ENCODE measurements around the gene C4orf51. TPM values are rescaled to one million over a fixed set of nuclear protein-coding genes. Genes with fewer than 3 reads are reported as not detected.

Gene C4orf51
- polyA plus RNA-seq, 1 experiment = not detected

GRCh38 chr4:145665773-145666172 is 14.2 kb upstream of the C4orf51 start:
- ChIA-PET CTCF (no interaction called here), POLR2A (no interaction called here)
- H3K4me3 ChIP-seq (ENCODE audit: low read depth, low read length) = no peak overlapping the region
- DNase-seq (ENCODE audit: low read depth, low spot score) = no peak
- H3K9me3 ChIP-seq (ENCODE audit: control insufficient read depth, insufficient read depth, low read length) = no peaks in the 10 kb centered on the region
- no peak overlapping the region for H3K27ac ChIP-seq (ENCODE audit: low read depth, low read length)
- no peaks in the 10 kb centered on the region for H3K27me3 ChIP-seq (ENCODE audit: control insufficient read depth, insufficient read depth, low read length)
- no peak for TF ChIP-seq CTCF (IDR thresholded peaks at IDR 0.05; ENCODE audit: low read depth, low read length)

GRCh38 chr4:145670422-145670821 is 9.5 kb upstream of the C4orf51 start:
- no peak for TF ChIP-seq CTCF (IDR thresholded peaks at IDR 0.05; ENCODE audit: low read depth, low read length)

GRCh38 chr4:145679520-145679919 is 426 bp upstream of the C4orf51 start:
- ChIA-PET POLR2A (interaction anchor here (1.0 to 1.2 kb wide), 3 partner anchors 30 to 55 kb away, joined by 4 to 5 read pairs (median 4); no protein-coding TSS in a partner anchor), CTCF (no interaction called here)

More at GRCh38 chr4:145670422-145670821, 9.5 kb upstream of the C4orf51 start:
- no peak overlapping the region for H3K27ac ChIP-seq (ENCODE audit: low read depth, low read length)
- H3K4me3 ChIP-seq (ENCODE audit: low read depth, low read length) = no peak overlapping the region
- ChIA-PET POLR2A (no interaction called here), CTCF (no interaction called here)
- H3K9me3 ChIP-seq (ENCODE audit: control insufficient read depth, insufficient read depth, low read length) = no peaks in the 10 kb centered on the region
- no peak for DNase-seq (ENCODE audit: low read depth, low spot score)
- no peaks in the 10 kb centered on the region for H3K27me3 ChIP-seq (ENCODE audit: control insufficient read depth, insufficient read depth, low read length)

GRCh38 chr4:145680902-145681301 is 956 bp downstream of the C4orf51 start:
- DNase-seq (ENCODE audit: low read depth, low spot score) = no peak
- H3K27ac ChIP-seq (ENCODE audit: low read depth, low read length) = no peak overlapping the region
- no peaks in the 10 kb centered on the region; the same call in 1 of the 2 replicates for H3K9me3 ChIP-seq (ENCODE audit: control insufficient read depth, insufficient read depth, low read length)
- no peak overlapping the region for H3K4me3 ChIP-seq (ENCODE audit: low read depth, low read length)
- no peaks in the 10 kb centered on the region for H3K27me3 ChIP-seq (ENCODE audit: control insufficient read depth, insufficient read depth, low read length)
- TF ChIP-seq CTCF (IDR thresholded peaks at IDR 0.05; ENCODE audit: low read depth, low read length) = no peak
- ChIA-PET CTCF (interaction anchor here (1.4 kb wide), 1 partner anchor 64 kb away, joined by 3 read pairs; no protein-coding TSS in a partner anchor), POLR2A (no interaction called here)

More at GRCh38 chr4:145679520-145679919, 426 bp upstream of the C4orf51 start:
- DNase-seq (ENCODE audit: low read depth, low spot score) = peak; percentile 83
- TF ChIP-seq CTCF (IDR thresholded peaks at IDR 0.05; ENCODE audit: low read depth, low read length) = no peak
- no peak overlapping the region for H3K4me3 ChIP-seq (ENCODE audit: low read depth, low read length)
- H3K9me3 ChIP-seq (ENCODE audit: control insufficient read depth, insufficient read depth, low read length) = no peaks in the 10 kb centered on the region; the same call in 1 of the 2 replicates
- no peak overlapping the region for H3K27ac ChIP-seq (ENCODE audit: low read depth, low read length)
- no peaks in the 10 kb centered on the region for H3K27me3 ChIP-seq (ENCODE audit: control insufficient read depth, insufficient read depth, low read length)

GRCh38 chr4:145681518-145681917 is 1.6 kb downstream of the C4orf51 start:
- no peak for DNase-seq (ENCODE audit: low read depth, low spot score)
- Histone ChIP-seq H3K9me3 (ENCODE audit: control insufficient read depth, insufficient read depth, low read length) (no peaks in the 10 kb centered on the region; the same call in 1 of the 2 replicates), H3K27me3 (ENCODE audit: control insufficient read depth, insufficient read depth, low read length) (no peaks in the 10 kb centered on the region), H3K4me3 (ENCODE audit: low read depth, low read length) (no peak overlapping the region), H3K27ac (ENCODE audit: low read depth, low read length) (no peak overlapping the region)
- CTCF ChIA-PET = no interaction called here
- TF ChIP-seq CTCF (IDR thresholded peaks at IDR 0.05; ENCODE audit: low read depth, low read length) = no peak
- POLR2A ChIA-PET = no interaction called here

All from AG04450 (cell line).